Bronchial epithelial cell (primary cell): ENCODE results near the gene ZXDC. TPM values are rescaled to one million over a fixed set of nuclear protein-coding genes. Genes with fewer than 3 reads are reported as not detected.

Source experiments
- DNase-seq: peaks from one replicate; pipeline ENCODE4 v3.0.0-alpha.2; 2010; ENCODE audit warnings: low read depth
- FAIRE-seq: peaks from 2 replicates; lab custom pipeline; 2011; peaks lifted over from hg19 to GRCh38; lab: Jason Lieb, UNC
- H3K27me3 ChIP-seq: 2 replicates; pipeline ENCODE4 v1.5.1; 2011; ENCODE audit warnings: low read length; ENCODE audit not compliant: control insufficient read depth, insufficient read depth
- H3K36me3 ChIP-seq: 2 replicates; pipeline ENCODE4 v1.5.1; 2011; ENCODE audit warnings: low read length; ENCODE audit not compliant: control insufficient read depth, insufficient read depth
- H3K4me3 ChIP-seq: 2 replicates; pipeline ENCODE4 v1.5.1; 2011; ENCODE audit warnings: mild to moderate bottlenecking, low read depth, low read length, control low read depth
- total RNA-seq: library from RNA; depleted of rRNA; stranded (reverse); fragments of >200 nt; gene quantifications from 2 replicates; pipeline ENCODE4 v1.2.1, GENCODE V29; 2014
- TF ChIP-seq, protein P1 (sequence below): IDR thresholded peaks from 2 replicates; pipeline ENCODE4 v1.5.1; 2011; ENCODE audit warnings: mild to moderate bottlenecking, moderate library complexity, low read length, control low read depth, inconsistent platforms; ENCODE audit not compliant: insufficient read depth, severe bottlenecking

ZXDC gene
- total RNA-seq, 1 donor from 2014 or later = 21.9 TPM

DNA sequence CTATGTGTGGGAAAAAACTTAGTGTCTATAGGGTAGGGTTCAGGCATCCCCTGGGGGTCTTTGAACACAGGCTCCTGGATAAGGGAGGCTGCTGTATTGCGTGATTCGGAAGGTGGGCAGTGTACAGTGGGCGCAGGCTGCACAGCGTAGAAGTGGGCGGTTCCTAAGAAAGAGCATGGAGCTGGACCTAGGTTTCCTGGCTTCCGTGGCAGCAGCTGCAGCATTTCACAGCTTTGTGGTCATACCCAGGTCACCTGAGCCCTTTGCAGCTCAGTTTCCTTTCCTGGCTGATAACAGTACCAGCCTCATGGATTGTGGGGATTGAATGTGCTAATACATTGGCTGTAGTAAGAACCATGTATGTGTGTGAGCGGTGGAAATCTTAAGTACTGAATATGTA, 58.7 kb downstream of the ZXDC start:
- FAIRE-seq (no peak), DNase-seq (no peak)
- H3K36me3 ChIP-seq = no peaks in the 10 kb centered on the region
- TF ChIP-seq, protein P1, sequence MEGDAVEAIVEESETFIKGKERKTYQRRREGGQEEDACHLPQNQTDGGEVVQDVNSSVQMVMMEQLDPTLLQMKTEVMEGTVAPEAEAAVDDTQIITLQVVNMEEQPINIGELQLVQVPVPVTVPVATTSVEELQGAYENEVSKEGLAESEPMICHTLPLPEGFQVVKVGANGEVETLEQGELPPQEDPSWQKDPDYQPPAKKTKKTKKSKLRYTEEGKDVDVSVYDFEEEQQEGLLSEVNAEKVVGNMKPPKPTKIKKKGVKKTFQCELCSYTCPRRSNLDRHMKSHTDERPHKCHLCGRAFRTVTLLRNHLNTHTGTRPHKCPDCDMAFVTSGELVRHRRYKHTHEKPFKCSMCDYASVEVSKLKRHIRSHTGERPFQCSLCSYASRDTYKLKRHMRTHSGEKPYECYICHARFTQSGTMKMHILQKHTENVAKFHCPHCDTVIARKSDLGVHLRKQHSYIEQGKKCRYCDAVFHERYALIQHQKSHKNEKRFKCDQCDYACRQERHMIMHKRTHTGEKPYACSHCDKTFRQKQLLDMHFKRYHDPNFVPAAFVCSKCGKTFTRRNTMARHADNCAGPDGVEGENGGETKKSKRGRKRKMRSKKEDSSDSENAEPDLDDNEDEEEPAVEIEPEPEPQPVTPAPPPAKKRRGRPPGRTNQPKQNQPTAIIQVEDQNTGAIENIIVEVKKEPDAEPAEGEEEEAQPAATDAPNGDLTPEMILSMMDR = no peak
- peaks cover 20% of the 10 kb centered on the region for H3K27me3 ChIP-seq
- H3K4me3 ChIP-seq = no peak overlapping the region

DNA sequence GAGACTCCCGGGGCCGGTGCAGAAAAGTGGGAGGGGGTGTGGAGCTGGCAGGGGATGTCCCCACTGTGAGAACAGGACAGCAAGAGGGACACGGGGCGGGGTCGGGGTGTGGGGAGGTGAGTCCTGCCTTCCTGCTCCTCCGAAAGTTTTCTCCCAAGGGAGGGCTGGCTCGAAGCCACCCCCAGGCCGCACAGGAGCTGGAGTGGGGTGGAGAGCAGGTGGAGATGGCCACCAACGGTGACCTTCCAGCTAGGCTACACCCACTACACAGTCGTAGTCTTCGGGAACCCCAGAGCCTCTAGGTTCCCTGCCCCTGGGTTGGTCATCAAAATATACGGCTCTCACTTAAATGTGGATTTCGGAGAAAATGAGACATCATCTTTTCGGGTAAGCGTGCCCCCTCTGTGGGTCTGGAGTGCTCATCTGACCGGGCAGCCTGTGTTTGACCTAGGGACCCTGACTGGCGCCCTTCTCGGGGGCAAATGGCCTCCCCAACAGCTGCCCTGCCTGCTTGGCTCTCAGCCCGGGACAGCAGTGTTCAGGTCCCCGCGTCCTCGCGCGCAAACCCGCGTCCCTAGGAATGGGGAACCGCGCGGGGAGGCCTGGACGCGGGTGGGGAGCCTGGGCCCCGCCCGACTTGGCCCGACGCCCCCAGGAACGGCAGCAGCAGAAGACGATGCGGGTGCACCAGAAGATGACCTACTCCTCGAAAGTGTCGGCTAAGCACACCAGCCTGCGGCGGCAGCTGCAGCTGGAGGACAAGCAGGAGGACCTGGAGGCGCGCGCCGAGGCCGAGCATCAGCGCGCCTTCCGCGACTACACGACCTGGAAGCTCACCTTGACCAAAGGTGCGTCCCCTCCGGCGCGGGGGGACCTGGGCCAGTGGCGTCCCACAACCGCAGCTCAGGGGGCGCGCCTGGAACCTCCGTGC, 59.8 kb downstream of the ZXDC start:
- H3K27me3 ChIP-seq = peaks cover 20% of the 10 kb centered on the region
- FAIRE-seq (no peak), DNase-seq (no peak)
- no peak overlapping the region for H3K4me3 ChIP-seq
- TF ChIP-seq, protein P1 = no peak
- no peaks in the 10 kb centered on the region for H3K36me3 ChIP-seq

DNA sequence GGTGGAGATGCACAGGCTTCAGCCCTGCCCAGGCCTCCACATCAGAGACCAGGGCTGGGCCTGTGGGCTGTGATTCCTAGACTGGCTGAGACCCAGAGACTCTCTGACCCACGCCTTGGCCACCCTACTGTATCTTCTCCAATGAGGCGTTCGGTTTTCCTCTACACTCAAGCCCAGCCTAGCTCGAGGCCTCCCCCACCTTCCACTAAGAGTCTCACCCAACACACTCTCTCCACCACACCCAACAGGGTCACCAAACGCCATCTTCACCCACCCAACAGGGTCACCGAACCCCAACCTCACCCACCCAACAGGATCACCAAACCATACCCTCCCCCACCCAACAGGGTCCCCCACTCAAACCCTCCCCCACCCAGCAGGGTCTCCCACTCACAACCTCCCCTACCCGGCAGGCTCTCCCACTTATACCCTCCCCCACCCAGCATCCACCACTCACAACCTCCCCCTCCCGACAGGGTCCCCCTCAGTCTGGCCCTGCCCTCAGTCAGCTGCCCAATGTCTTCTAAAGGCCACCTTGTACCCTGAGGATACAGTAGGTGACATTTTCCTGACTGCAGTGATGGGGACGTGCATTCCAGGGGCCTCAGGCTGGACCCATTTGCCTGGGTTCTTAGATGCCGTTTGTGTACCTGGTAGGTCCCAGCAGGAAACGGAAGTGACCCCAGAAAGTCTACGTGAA, 60.6 kb downstream of the ZXDC start:
- Histone ChIP-seq H3K4me3 (no peak overlapping the region), H3K27me3 (peaks cover 20% of the 10 kb centered on the region), H3K36me3 (no peaks in the 10 kb centered on the region)
- FAIRE-seq (no peak), DNase-seq (no peak)
- TF ChIP-seq, protein P1 = no peak

DNA sequence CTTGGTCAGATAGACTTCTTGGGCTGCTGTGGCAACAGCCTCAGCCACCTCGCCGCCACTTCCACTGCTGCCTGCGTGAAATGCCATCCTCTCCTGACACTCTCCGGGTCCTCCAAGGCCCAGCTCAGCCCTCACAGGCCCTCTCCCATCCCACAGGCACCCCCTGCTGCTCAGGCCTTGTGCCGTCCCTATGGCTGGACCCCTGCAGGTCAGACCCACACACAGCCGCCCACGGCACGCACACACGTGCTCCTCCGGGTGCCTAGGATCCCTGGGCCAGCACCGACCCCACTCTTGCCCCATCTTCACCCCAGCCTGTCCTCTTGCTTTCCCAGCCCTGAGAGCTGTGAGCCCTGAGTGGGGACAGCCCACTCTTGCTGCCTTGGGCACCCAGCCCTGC, 61.3 kb downstream of the ZXDC start:
- no peak for DNase-seq
- Histone ChIP-seq H3K4me3 (no peak overlapping the region), H3K36me3 (no peaks in the 10 kb centered on the region), H3K27me3 (peaks cover 20% of the 10 kb centered on the region)
- TF ChIP-seq, protein P1 = no peak
- no peak for FAIRE-seq

DNA sequence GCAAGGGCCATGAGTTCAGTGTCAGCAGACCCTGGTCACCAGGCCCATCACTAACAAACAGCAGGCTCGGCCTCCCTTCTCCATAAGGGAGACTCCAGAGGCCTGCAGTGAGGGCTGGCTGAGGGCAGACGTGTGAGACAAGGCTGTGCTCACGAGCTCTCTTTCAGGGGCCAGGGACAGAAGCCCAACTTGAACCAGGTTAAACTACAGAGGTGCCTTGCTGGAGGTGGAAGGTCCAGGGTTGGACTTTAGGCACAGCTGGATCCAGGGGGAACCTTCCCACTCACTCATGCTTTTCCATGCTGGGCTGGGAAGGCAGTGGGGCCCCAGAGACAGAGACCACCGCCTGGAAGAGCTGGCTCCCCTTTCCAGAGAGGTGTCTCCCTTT, 62.0 kb downstream of the ZXDC start:
- Histone ChIP-seq H3K36me3 (no peaks in the 10 kb centered on the region), H3K4me3 (no peak overlapping the region), H3K27me3 (peaks cover 18% of the 10 kb centered on the region)
- DNase-seq = no peak
- no peak for FAIRE-seq
- TF ChIP-seq, protein P1 = no peak
